Upper lobe of left lung (tissue), 4 donors: ENCODE data around the gene CA5A.

Experiments used
- CTCF ChIP-seq, 6 experiments: fragments of 450-650 bp in 4 of 6; fragments of 200-600 bp in 2 of 6; sonication (generic) in 2 of 6; IDR thresholded peaks; one replicate each; pipeline ENCODE4 v1.5.1; 2016 to 2019; ENCODE audit warnings: antibody characterized with exemption in 6 of 6
- POLR2A ChIP-seq, 4 donors: fragments of 450-650 bp; IDR thresholded peaks; one replicate each; pipeline ENCODE4 v1.5.1; 2016 to 2017; ENCODE audit warnings: antibody characterized with exemption in 4 of 4, mild to moderate bottlenecking in 2 of 4
- POLR2AphosphoS5 ChIP-seq, 2 donors: sonication (generic); formaldehyde crosslinking; IDR thresholded peaks; one replicate each; pipeline ENCODE4 v1.5.1; 2017; ENCODE audit warnings: antibody characterized with exemption in 2 of 2

DNA sequence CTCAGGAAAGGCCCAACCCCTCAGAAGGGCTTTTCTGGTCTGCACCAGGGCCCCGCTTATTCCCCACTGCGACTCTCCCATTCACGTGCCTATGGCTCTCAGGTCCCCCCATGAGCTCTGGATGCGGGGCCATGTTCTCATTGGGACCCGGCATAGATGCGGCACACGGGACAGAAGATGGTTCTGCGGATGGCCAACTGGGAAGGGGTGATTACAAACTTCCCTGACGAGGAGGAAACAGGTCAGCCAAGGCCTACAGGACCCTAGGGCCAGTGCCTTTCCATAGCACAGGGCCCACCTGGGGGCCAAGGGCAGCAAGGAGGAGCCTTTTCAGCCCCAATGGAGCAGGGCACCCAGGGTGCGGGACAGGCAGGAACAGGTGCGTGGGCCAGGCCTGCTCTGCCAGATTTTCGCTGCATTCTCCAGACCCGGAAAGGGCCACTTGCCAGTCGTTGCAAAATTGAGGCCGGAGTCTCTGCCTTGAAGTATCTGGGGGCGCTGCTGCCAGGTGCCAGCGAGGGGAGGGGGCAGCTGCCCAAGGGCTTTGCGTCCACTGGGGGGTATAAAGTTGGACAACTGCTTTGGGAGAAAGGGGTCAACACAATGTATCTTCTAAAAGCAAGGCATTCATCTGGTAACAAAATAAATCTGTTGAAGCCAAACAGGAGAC is 87.5 kb downstream of the CA5A start:
- TF ChIP-seq CTCF (IDR thresholded peaks at IDR 0.05) (no peak), POLR2A (IDR thresholded peaks at IDR 0.05) (no peak), POLR2AphosphoS5 (IDR thresholded peaks at IDR 0.05) (no peak)
